Coronary artery (tissue), 2 donors: ENCODE measurements around the gene SLC7A4.
A peak's percentile ranks its signal among the peaks of the same experiment; 100 is the strongest.

ENCODE experiments used
- DNase-seq: peaks from one replicate; pipeline ENCODE4 v3.0.0-alpha.2; 2017; ENCODE audit warnings: low spot score
- H3K27ac ChIP-seq, 2 donors: fragments of 200-600 bp; sonication (generic); one replicate each; pipeline ENCODE4 v1.5.1; 2016 to 2019
- H3K4me3 ChIP-seq: fragments of 200-600 bp; sonication (generic); 2 replicates; pipeline ENCODE4 v1.5.1; 2016; ENCODE audit warnings: mild to moderate bottlenecking, moderate library complexity
- CTCF ChIP-seq: fragments of 200-600 bp; sonication (generic); IDR thresholded peaks from one replicate; pipeline ENCODE4 v1.5.1; 2019; ENCODE audit warnings: antibody characterized with exemption

The SLC7A4 gene

GRCh38 chr22:21032037-21032867 lies at the start of gene SLC7A4:
SLC7A4 (minus strand) TSS chr22:21032561; CDS start chr22:21031812, 749 bp downstream.
- Histone ChIP-seq H3K4me3 (peak within 1 kb of the TSS; percentile 78), H3K27ac (peak within 1 kb of the TSS in 1 of 2 donors; percentile 33)
- no peak for TF ChIP-seq CTCF
- no peak for DNase-seq

GRCh38 chr22:21080435-21081137 lies 48.2 kb upstream of the SLC7A4 start:
- Histone ChIP-seq H3K4me3 (no peak overlapping the region), H3K27ac (no peak overlapping the region)
- no peak for TF ChIP-seq CTCF
- no peak for DNase-seq

GRCh38 chr22:21079493-21079892 lies 47.1 kb upstream of the SLC7A4 start:
- no peak overlapping the region for H3K27ac ChIP-seq
- no peak overlapping the region for H3K4me3 ChIP-seq
- DNase-seq, result no peak
- TF ChIP-seq CTCF, result no peak

- Histone ChIP-seq H3K27ac (no peak overlapping the region), H3K4me3 (no peak overlapping the region)
- no peak for DNase-seq
- no peak for TF ChIP-seq CTCF
Measured at GRCh38 chr22:21078916-21079315, 46.6 kb upstream of the SLC7A4 start.

GRCh38 chr22:21077884-21078508 lies 45.6 kb upstream of the SLC7A4 start:
- no peak for TF ChIP-seq CTCF
- no peak for DNase-seq
- Histone ChIP-seq H3K4me3 (no peak overlapping the region), H3K27ac (no peak overlapping the region)

GRCh38 chr22:21076912-21077625 lies 44.7 kb upstream of the SLC7A4 start:
- Histone ChIP-seq H3K4me3 (no peak overlapping the region), H3K27ac (no peak overlapping the region)
- TF ChIP-seq CTCF, result no peak
- DNase-seq, result no peak
